Central memory CD8-positive, alpha-beta T cell (primary cell): ENCODE data around the gene OR6Y1.

Source experiments
- ATAC-seq: fragments of 150-1000 bp; cut with Tn5 transposase; replicated peaks from 2 replicates; pipeline ENCODE4 v1.10.0; 2022; ENCODE audit warnings: mild to moderate bottlenecking, moderate FRiP score, moderate number of reproducible peaks; ENCODE audit not compliant: poor library complexity, severe bottlenecking; ENCODE audit errors: extremely low read depth
- DNase-seq, 2 donors: peaks; one replicate each; pipeline ENCODE4 v3.0.0; 2021; ENCODE audit warnings: low spot score in 2 of 2
- H3K27ac Mint-ChIP-seq: one replicate; pipeline ENCODE4 v1.8.0; 2022; ENCODE audit warnings: low read depth, mild to moderate bottlenecking, moderate library complexity, mixed read lengths
- H3K27me3 Mint-ChIP-seq: one replicate; pipeline ENCODE4 v1.8.0; 2022; ENCODE audit warnings: mixed read lengths
- H3K36me3 Mint-ChIP-seq: one replicate; pipeline ENCODE4 v1.8.0; 2022; ENCODE audit warnings: mild to moderate bottlenecking, moderate library complexity, mixed read lengths; ENCODE audit not compliant: insufficient read depth
- H3K4me1 Mint-ChIP-seq: one replicate; pipeline ENCODE4 v1.8.0; 2022; ENCODE audit warnings: mixed read lengths
- H3K4me3 Mint-ChIP-seq: one replicate; pipeline ENCODE4 v1.8.0; 2022; ENCODE audit warnings: mild to moderate bottlenecking, moderate library complexity, mixed read lengths
- H3K9me3 Mint-ChIP-seq: one replicate; pipeline ENCODE4 v1.8.0; 2022; ENCODE audit warnings: mixed read lengths

OR6Y1 gene

GRCh38 chr1:158537609-158538008 is 16.6 kb downstream of the OR6Y1 start:
- no peak overlapping the region for H3K4me3 Mint-ChIP-seq
- H3K36me3 Mint-ChIP-seq = no peaks in the 10 kb centered on the region
- H3K27me3 Mint-ChIP-seq = peaks cover 12% of the 10 kb centered on the region
- H3K9me3 Mint-ChIP-seq = no peaks in the 10 kb centered on the region
- no peak for DNase-seq
- H3K4me1 Mint-ChIP-seq = no peaks in the 10 kb centered on the region
- ATAC-seq = no peak
- H3K27ac Mint-ChIP-seq = no peak overlapping the region

GRCh38 chr1:158534496-158534895 is 19.7 kb downstream of the OR6Y1 start:
- Mint-ChIP-seq H3K27me3 (peaks cover 34% of the 10 kb centered on the region), H3K4me3 (no peak overlapping the region), H3K27ac (no peak overlapping the region), H3K9me3 (no peaks in the 10 kb centered on the region), H3K4me1 (no peaks in the 10 kb centered on the region), H3K36me3 (no peaks in the 10 kb centered on the region)
- ATAC-seq = no peak
- no peak for DNase-seq

GRCh38 chr1:158527190-158527815 is 26.9 kb downstream of the OR6Y1 start:
- Mint-ChIP-seq H3K4me1 (no peaks in the 10 kb centered on the region), H3K4me3 (no peak overlapping the region), H3K9me3 (peaks cover 29% of the 10 kb centered on the region), H3K36me3 (peaks cover 2% of the 10 kb centered on the region), H3K27me3 (peaks cover 88% of the 10 kb centered on the region), H3K27ac (no peak overlapping the region)
- ATAC-seq (no peak), DNase-seq (no peak)

GRCh38 chr1:158521666-158522058 is 32.5 kb downstream of the OR6Y1 start:
- no peaks in the 10 kb centered on the region for H3K4me1 Mint-ChIP-seq
- DNase-seq = no peak
- peaks cover 2% of the 10 kb centered on the region for H3K36me3 Mint-ChIP-seq
- H3K27me3 Mint-ChIP-seq = peaks cover 63% of the 10 kb centered on the region
- H3K27ac Mint-ChIP-seq = no peak overlapping the region
- no peak for ATAC-seq
- H3K4me3 Mint-ChIP-seq = no peak overlapping the region
- peaks cover 9% of the 10 kb centered on the region for H3K9me3 Mint-ChIP-seq

- Mint-ChIP-seq H3K4me3 (no peak overlapping the region), H3K27ac (no peak overlapping the region), H3K4me1 (no peaks in the 10 kb centered on the region), H3K36me3 (peaks cover 2% of the 10 kb centered on the region), H3K27me3 (peaks cover 62% of the 10 kb centered on the region), H3K9me3 (peaks cover 5% of the 10 kb centered on the region)
- DNase-seq (no peak), ATAC-seq (no peak)
These were observed 33.1 kb downstream of the OR6Y1 start for GRCh38 chr1:158520955-158521665.

GRCh38 chr1:158520021-158520420 is 34.2 kb downstream of the OR6Y1 start:
- ATAC-seq = no peak
- no peak overlapping the region for H3K4me3 Mint-ChIP-seq

GRCh38 chr1:158516966-158517365 is 37.2 kb downstream of the OR6Y1 start:
- Mint-ChIP-seq H3K9me3 (no peaks in the 10 kb centered on the region), H3K27me3 (peaks cover 65% of the 10 kb centered on the region)
- ATAC-seq = no peak

More at GRCh38 chr1:158520021-158520420, 34.2 kb downstream of the OR6Y1 start:
- H3K36me3 Mint-ChIP-seq = peaks cover 2% of the 10 kb centered on the region
- H3K4me1 Mint-ChIP-seq = no peaks in the 10 kb centered on the region
- H3K27ac Mint-ChIP-seq = no peak overlapping the region
- no peak for DNase-seq
- peaks cover 64% of the 10 kb centered on the region for H3K27me3 Mint-ChIP-seq
- peaks cover 2% of the 10 kb centered on the region for H3K9me3 Mint-ChIP-seq

GRCh38 chr1:158509471-158510156 is 44.6 kb downstream of the OR6Y1 start:
- Mint-ChIP-seq H3K4me3 (no peak overlapping the region), H3K9me3 (no peaks in the 10 kb centered on the region), H3K27me3 (peaks cover 80% of the 10 kb centered on the region), H3K4me1 (no peaks in the 10 kb centered on the region), H3K27ac (no peak overlapping the region), H3K36me3 (no peaks in the 10 kb centered on the region)
- DNase-seq (no peak), ATAC-seq (no peak)

More at GRCh38 chr1:158516966-158517365, 37.2 kb downstream of the OR6Y1 start:
- no peak for DNase-seq
- Mint-ChIP-seq H3K36me3 (peaks cover 2% of the 10 kb centered on the region), H3K4me1 (no peaks in the 10 kb centered on the region), H3K27ac (no peak overlapping the region), H3K4me3 (no peak overlapping the region)

GRCh38 chr1:158507511-158507910 is 46.7 kb downstream of the OR6Y1 start:
- H3K4me1 Mint-ChIP-seq = no peaks in the 10 kb centered on the region
- peaks cover 80% of the 10 kb centered on the region for H3K27me3 Mint-ChIP-seq
- no peak for ATAC-seq
- H3K9me3 Mint-ChIP-seq = no peaks in the 10 kb centered on the region
- no peak overlapping the region for H3K4me3 Mint-ChIP-seq
- no peak overlapping the region for H3K27ac Mint-ChIP-seq
- no peak for DNase-seq
- H3K36me3 Mint-ChIP-seq = no peaks in the 10 kb centered on the region

- ATAC-seq (no peak), DNase-seq (peak in 1 of 2 donors; percentile 23)
- no peaks in the 10 kb centered on the region for H3K9me3 Mint-ChIP-seq
- peaks cover 82% of the 10 kb centered on the region for H3K27me3 Mint-ChIP-seq
- H3K27ac Mint-ChIP-seq = no peak overlapping the region
- no peaks in the 10 kb centered on the region for H3K4me1 Mint-ChIP-seq
- no peak overlapping the region for H3K4me3 Mint-ChIP-seq
- no peaks in the 10 kb centered on the region for H3K36me3 Mint-ChIP-seq
These were observed 47.7 kb downstream of the OR6Y1 start for GRCh38 chr1:158506369-158506987.

GRCh38 chr1:158496374-158496773 is 57.8 kb downstream of the OR6Y1 start:
- no peak for ATAC-seq
- DNase-seq = no peak
- Mint-ChIP-seq H3K9me3 (no peaks in the 10 kb centered on the region), H3K36me3 (no peaks in the 10 kb centered on the region), H3K4me3 (no peak overlapping the region), H3K4me1 (no peaks in the 10 kb centered on the region), H3K27ac (no peak overlapping the region), H3K27me3 (peaks cover 47% of the 10 kb centered on the region)

- H3K27ac Mint-ChIP-seq = no peak overlapping the region
- no peaks in the 10 kb centered on the region for H3K9me3 Mint-ChIP-seq
- ATAC-seq (no peak), DNase-seq (no peak)
- H3K36me3 Mint-ChIP-seq = no peaks in the 10 kb centered on the region
- H3K4me3 Mint-ChIP-seq = no peak overlapping the region
- H3K4me1 Mint-ChIP-seq = no peaks in the 10 kb centered on the region
- H3K27me3 Mint-ChIP-seq = peaks cover 32% of the 10 kb centered on the region
These were observed 59.4 kb downstream of the OR6Y1 start for GRCh38 chr1:158494796-158495195.
